ENCODE results near the gene ERCC1.

DNA sequence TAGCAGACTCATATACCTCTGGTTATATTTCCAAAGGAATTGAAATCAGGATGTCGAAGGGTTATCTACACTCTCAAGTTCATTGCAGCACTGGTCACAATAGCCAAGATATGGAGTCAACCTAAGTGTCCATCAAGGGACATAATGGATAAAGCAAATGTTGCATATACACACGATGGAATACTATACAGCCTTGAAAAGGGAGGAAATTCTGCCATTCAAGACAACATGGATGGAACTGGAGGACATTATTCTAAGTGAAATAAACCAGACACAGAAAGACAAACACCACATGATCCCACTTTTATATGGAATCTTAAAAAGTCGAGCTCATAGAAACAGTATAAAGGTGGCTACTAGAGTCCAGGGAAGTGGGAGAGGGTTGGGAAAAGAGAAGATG lies 13.6 kb upstream of the ERCC1 start:
- TF ChIP-seq, protein P1, sequence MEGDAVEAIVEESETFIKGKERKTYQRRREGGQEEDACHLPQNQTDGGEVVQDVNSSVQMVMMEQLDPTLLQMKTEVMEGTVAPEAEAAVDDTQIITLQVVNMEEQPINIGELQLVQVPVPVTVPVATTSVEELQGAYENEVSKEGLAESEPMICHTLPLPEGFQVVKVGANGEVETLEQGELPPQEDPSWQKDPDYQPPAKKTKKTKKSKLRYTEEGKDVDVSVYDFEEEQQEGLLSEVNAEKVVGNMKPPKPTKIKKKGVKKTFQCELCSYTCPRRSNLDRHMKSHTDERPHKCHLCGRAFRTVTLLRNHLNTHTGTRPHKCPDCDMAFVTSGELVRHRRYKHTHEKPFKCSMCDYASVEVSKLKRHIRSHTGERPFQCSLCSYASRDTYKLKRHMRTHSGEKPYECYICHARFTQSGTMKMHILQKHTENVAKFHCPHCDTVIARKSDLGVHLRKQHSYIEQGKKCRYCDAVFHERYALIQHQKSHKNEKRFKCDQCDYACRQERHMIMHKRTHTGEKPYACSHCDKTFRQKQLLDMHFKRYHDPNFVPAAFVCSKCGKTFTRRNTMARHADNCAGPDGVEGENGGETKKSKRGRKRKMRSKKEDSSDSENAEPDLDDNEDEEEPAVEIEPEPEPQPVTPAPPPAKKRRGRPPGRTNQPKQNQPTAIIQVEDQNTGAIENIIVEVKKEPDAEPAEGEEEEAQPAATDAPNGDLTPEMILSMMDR (IDR thresholded peaks at IDR 0.05; ENCODE audit: insufficient read depth, low read depth, low read length): no peak
- no peak for TF ChIP-seq EZH2 (IDR thresholded peaks at IDR 0.05; ENCODE audit: insufficient read depth, low read length)
